ENCODE results near the gene CCDC6.

Gene CCDC6

DNA sequence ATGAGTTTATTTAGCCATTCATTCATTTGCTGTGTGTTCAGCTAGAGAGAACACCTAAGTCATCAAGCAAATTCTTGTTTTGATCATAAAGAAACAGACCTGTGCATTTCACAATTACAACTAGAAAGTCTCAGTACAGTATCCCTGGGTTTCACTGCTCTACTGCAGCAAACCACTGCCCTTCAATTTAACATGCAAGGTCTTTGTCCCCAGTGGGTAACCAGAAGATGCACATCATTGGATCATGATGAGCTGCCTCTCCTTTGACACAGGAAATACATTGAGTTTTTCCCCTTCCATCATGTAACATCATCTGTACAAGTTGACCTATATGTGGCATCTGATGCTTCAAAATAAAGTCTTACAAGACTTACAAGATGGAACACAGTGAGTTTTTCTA is 82.6 kb downstream of the CCDC6 start:
- Histone ChIP-seq H2AFZ (ENCODE audit: low read length) (no peak overlapping the region), H3F3A (ENCODE audit: insufficient read depth, low read length) (no peaks in the 10 kb centered on the region), H3K27me3 (ENCODE audit: insufficient read depth, low read length) (no peaks in the 10 kb centered on the region), H3K27ac (ENCODE audit: low read depth, low read length, poor library complexity, severe bottlenecking) (no peak overlapping the region), H3K9me3 (ENCODE audit: low read length) (no peaks in the 10 kb centered on the region), H3K79me2 (ENCODE audit: insufficient read depth, low read length) (no peaks in the 10 kb centered on the region; the same call in 1 of the 2 replicates), H4K20me1 (ENCODE audit: insufficient read depth, low read length) (no peaks in the 10 kb centered on the region), H3K4me1 (ENCODE audit: insufficient read depth, low read length, severe bottlenecking) (no peaks in the 10 kb centered on the region), H3K9ac (ENCODE audit: low read length) (no peak overlapping the region), H3K9me2 (ENCODE audit: low read depth, low read length) (no peaks in the 10 kb centered on the region), H3K36me3 (ENCODE audit: insufficient read depth, low read length) (peaks cover 77% of the 10 kb centered on the region), H3K4me2 (ENCODE audit: low read length) (no peak overlapping the region), H3K4me3 (ENCODE audit: low read depth, low read length, poor library complexity, severe bottlenecking) (no peak overlapping the region)
- TF ChIP-seq, protein P1, sequence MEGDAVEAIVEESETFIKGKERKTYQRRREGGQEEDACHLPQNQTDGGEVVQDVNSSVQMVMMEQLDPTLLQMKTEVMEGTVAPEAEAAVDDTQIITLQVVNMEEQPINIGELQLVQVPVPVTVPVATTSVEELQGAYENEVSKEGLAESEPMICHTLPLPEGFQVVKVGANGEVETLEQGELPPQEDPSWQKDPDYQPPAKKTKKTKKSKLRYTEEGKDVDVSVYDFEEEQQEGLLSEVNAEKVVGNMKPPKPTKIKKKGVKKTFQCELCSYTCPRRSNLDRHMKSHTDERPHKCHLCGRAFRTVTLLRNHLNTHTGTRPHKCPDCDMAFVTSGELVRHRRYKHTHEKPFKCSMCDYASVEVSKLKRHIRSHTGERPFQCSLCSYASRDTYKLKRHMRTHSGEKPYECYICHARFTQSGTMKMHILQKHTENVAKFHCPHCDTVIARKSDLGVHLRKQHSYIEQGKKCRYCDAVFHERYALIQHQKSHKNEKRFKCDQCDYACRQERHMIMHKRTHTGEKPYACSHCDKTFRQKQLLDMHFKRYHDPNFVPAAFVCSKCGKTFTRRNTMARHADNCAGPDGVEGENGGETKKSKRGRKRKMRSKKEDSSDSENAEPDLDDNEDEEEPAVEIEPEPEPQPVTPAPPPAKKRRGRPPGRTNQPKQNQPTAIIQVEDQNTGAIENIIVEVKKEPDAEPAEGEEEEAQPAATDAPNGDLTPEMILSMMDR (IDR thresholded peaks at IDR 0.05; ENCODE audit: low read length): no peak
- TF ChIP-seq EZH2 (IDR thresholded peaks at IDR 0.05; ENCODE audit: borderline replicate concordance, low read length): no peak

DNA sequence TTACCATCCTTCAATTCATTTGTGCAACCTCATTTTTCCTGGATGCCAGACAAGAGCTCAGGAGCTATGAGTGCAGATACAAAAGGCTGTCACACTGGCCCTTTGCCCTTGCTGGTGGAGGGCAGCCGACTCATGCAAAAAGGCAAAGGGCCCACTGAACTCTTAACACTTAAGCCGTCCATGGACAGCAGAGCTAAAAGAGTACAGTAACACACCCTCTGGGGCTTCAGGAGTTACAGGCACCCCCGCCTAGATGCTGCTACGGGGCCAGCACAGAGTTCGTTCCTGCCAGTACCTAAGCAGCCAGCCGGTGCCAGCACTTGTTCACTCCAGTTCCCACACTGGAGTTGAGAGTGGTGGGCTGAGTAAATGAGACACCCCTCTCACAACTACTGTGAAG is 83.2 kb downstream of the CCDC6 start:
- no peak overlapping the region for H3K4me2 ChIP-seq (ENCODE audit: low read length)
- no peaks in the 10 kb centered on the region for H3K4me1 ChIP-seq (ENCODE audit: insufficient read depth, low read length, severe bottlenecking)
- no peaks in the 10 kb centered on the region for H3K9me2 ChIP-seq (ENCODE audit: low read depth, low read length)
- H3F3A ChIP-seq (ENCODE audit: insufficient read depth, low read length): no peaks in the 10 kb centered on the region
- H3K27me3 ChIP-seq (ENCODE audit: insufficient read depth, low read length): no peaks in the 10 kb centered on the region
- H3K4me3 ChIP-seq (ENCODE audit: low read depth, low read length, poor library complexity, severe bottlenecking): no peak overlapping the region
- no peaks in the 10 kb centered on the region for H3K79me2 ChIP-seq (ENCODE audit: insufficient read depth, low read length)
- H4K20me1 ChIP-seq (ENCODE audit: insufficient read depth, low read length): no peaks in the 10 kb centered on the region
- TF ChIP-seq, protein P1 (IDR thresholded peaks at IDR 0.05; ENCODE audit: low read length): no peak
- no peak for TF ChIP-seq EZH2 (IDR thresholded peaks at IDR 0.05; ENCODE audit: borderline replicate concordance, low read length)
- peaks cover 79% of the 10 kb centered on the region for H3K36me3 ChIP-seq (ENCODE audit: insufficient read depth, low read length)
- H3K9me3 ChIP-seq (ENCODE audit: low read length): no peaks in the 10 kb centered on the region
- H2AFZ ChIP-seq (ENCODE audit: low read length): no peak overlapping the region
- no peak overlapping the region for H3K27ac ChIP-seq (ENCODE audit: low read depth, low read length, poor library complexity, severe bottlenecking)
- H3K9ac ChIP-seq (ENCODE audit: low read length): no peak overlapping the region

DNA sequence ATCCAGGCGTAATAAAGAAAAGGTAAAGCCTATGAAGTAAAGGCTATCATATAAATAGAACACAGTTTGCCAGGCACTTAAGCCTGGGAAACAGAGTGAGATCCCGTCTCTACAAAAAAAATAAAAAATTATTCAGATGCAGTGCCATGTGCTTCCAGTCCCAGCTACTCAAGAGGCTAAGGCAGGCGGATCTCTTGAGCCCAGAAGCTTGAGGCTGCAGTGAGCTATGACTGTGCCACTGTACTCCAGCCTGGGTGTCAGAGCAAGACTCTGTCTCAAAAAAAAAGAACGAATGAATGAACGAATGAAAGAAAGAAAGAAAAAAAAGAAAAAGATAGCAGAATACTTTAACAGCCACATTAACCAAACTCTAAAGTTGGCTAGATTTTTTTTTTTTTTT is 85.9 kb downstream of the CCDC6 start:
- H3K9me3 ChIP-seq (ENCODE audit: low read length): no peaks in the 10 kb centered on the region
- H3K27me3 ChIP-seq (ENCODE audit: insufficient read depth, low read length): no peaks in the 10 kb centered on the region
- H2AFZ ChIP-seq (ENCODE audit: low read length): no peak overlapping the region
- no peaks in the 10 kb centered on the region for H3K79me2 ChIP-seq (ENCODE audit: insufficient read depth, low read length)
- no peaks in the 10 kb centered on the region for H3F3A ChIP-seq (ENCODE audit: insufficient read depth, low read length)
- no peak for TF ChIP-seq EZH2 (IDR thresholded peaks at IDR 0.05; ENCODE audit: borderline replicate concordance, low read length)
- TF ChIP-seq, protein P1 (IDR thresholded peaks at IDR 0.05; ENCODE audit: low read length): no peak
- H3K9ac ChIP-seq (ENCODE audit: low read length): no peak overlapping the region
- H3K27ac ChIP-seq (ENCODE audit: low read depth, low read length, poor library complexity, severe bottlenecking): no peak overlapping the region
- H3K4me2 ChIP-seq (ENCODE audit: low read length): no peak overlapping the region
- H3K36me3 ChIP-seq (ENCODE audit: insufficient read depth, low read length): peaks cover 65% of the 10 kb centered on the region
- H3K9me2 ChIP-seq (ENCODE audit: low read depth, low read length): no peaks in the 10 kb centered on the region
- no peaks in the 10 kb centered on the region for H3K4me1 ChIP-seq (ENCODE audit: insufficient read depth, low read length, severe bottlenecking)
- no peaks in the 10 kb centered on the region for H4K20me1 ChIP-seq (ENCODE audit: insufficient read depth, low read length)
- H3K4me3 ChIP-seq (ENCODE audit: low read depth, low read length, poor library complexity, severe bottlenecking): no peak overlapping the region

Measured in OCI-LY1 (cell line).